ENCODE measurements around the gene ROR2.

Gene ROR2

GRCh38 chr9:91567642-91568274 lies 382.3 kb downstream of the ROR2 start:
- TF ChIP-seq CTCF (IDR thresholded peaks at IDR 0.05; ENCODE audit: low read length, missing control alignments), result no peak
- no peak for DNase-seq (ENCODE audit: low read depth)
- H3K4me3 ChIP-seq (replicated peaks; ENCODE audit: low read depth, low read length), result no peak overlapping the region

DNA sequence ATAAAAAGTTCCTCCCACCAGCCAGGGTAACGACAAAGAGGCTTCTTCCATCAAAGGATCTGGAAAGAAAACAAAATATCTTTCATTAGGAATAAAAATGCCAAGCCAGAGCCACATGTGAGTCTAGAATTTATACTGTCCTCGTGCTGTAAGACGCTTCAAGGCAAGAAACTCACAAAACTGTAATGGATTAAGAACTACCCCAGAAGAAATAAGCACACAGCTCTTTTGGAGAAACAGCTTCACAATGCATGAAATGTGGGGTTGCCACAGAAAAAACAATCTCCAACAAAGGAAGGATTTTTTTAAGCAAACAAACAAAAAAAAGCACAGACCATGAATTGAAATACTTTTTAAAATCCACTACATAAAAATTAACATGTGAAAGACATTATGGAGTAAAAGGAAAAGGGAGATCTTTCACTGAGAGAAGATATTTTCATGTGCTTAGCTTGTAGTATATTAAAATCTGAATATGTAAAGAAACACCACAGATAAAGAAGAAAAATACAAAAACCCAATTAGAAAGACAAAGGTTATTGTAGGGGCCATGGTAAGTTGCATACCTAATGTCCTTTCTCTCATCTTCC lies 385.9 kb downstream of the ROR2 start:
- no peak overlapping the region for H3K4me3 ChIP-seq (replicated peaks; ENCODE audit: low read depth, low read length)
- DNase-seq (ENCODE audit: low read depth), result no peak
- TF ChIP-seq CTCF (IDR thresholded peaks at IDR 0.05; ENCODE audit: low read length, missing control alignments), result no peak

GRCh38 chr9:91562416-91562815 lies 387.6 kb downstream of the ROR2 start:
- no peak for TF ChIP-seq CTCF (IDR thresholded peaks at IDR 0.05; ENCODE audit: low read length, missing control alignments)
- no peak overlapping the region for H3K4me3 ChIP-seq (replicated peaks; ENCODE audit: low read depth, low read length)
- peak; percentile 10 for DNase-seq (ENCODE audit: low read depth)

DNA sequence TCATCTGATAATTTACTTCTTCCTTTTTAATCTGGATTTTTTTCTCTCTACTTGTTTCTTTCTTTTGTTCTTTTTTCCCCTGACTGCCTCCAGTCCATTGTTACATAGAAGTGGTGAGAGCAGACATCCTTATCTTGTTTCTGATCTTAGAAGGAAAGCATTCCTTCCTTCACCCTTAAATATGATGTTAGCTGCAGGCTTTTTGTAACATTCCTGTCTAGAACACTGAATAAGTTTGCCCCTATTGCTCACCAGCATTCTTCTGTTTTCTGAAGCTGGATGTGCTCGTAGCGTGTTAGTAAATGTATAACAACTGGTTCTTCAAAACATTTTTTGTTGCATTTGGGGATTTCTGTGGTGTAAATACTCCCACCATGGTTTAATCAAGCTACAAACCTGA lies 389.7 kb downstream of the ROR2 start:
- no peak for TF ChIP-seq CTCF (IDR thresholded peaks at IDR 0.05; ENCODE audit: low read length, missing control alignments)
- peak; percentile 35 for DNase-seq (ENCODE audit: low read depth)
- H3K4me3 ChIP-seq (replicated peaks; ENCODE audit: low read depth, low read length), result no peak overlapping the region

- peak; percentile 35 for DNase-seq (ENCODE audit: low read depth)
- no peak for TF ChIP-seq CTCF (IDR thresholded peaks at IDR 0.05; ENCODE audit: low read length, missing control alignments)
- H3K4me3 ChIP-seq (replicated peaks; ENCODE audit: low read depth, low read length), result no peak overlapping the region
These were observed 391.1 kb downstream of the ROR2 start for GRCh38 chr9:91558879-91559278.

DNA sequence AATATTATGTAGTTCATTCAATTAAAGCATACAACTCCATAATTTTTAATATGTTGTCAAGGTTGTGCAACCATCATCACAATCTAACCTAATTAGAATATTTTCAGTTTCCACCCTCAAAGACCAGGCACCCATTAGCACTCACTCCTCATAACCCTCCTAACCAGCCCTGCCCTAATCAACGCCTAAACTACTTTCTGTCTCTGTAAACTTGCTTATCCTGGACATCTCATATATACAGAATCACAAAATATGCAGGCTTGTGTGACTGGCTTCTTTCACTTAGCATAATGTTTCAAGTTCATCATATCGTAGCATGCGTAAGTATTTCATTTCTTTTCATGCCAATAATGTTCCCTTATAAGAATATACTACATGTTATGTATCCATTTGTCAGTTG lies 391.6 kb downstream of the ROR2 start:
- no peak for DNase-seq (ENCODE audit: low read depth)
- TF ChIP-seq CTCF (IDR thresholded peaks at IDR 0.05; ENCODE audit: low read length, missing control alignments), result no peak
- no peak overlapping the region for H3K4me3 ChIP-seq (replicated peaks; ENCODE audit: low read depth, low read length)

GRCh38 chr9:91557327-91557726 lies 392.7 kb downstream of the ROR2 start:
- H3K4me3 ChIP-seq (replicated peaks; ENCODE audit: low read depth, low read length), result no peak overlapping the region
- TF ChIP-seq CTCF (IDR thresholded peaks at IDR 0.05; ENCODE audit: low read length, missing control alignments), result no peak
- no peak for DNase-seq (ENCODE audit: low read depth)

Data from fibroblast of pulmonary artery (primary cell).